BJ (cell line): ENCODE results near the gene SLC22A25. TPM values are rescaled to one million over a fixed set of nuclear protein-coding genes. Genes with fewer than 3 reads are reported as not detected.

Experiments used
- CTCF ChIA-PET: fragments of 350-600 bp; formaldehyde crosslinking; extraction: SDS; loops from one replicate; lab custom pipeline; 2021; ENCODE audit warnings: antibody characterized with exemption, inconsistent platforms; lab: Yijun Ruan, JAX
- POLR2A ChIA-PET: fragments of 300-600 bp; sonication (Branson Sonifier 250); formaldehyde crosslinking; extraction: SDS; loops from one replicate; lab custom pipeline; 2021; ENCODE audit warnings: antibody characterized with exemption; lab: Charles Lee
- DNase-seq: peaks from one replicate; pipeline ENCODE4 v3.0.0-alpha.2; 2011; ENCODE audit warnings: low read depth
- H3K27me3 ChIP-seq: 2 replicates; pipeline ENCODE4 v1.6.0; 2011; ENCODE audit warnings: low read length; ENCODE audit not compliant: control insufficient read depth, insufficient read depth
- H3K36me3 ChIP-seq: 2 replicates; pipeline ENCODE4 v1.5.1; 2011; ENCODE audit warnings: low read length; ENCODE audit not compliant: control insufficient read depth, insufficient read depth
- H3K4me3 ChIP-seq: 2 replicates; pipeline ENCODE4 v1.5.1; 2011; ENCODE audit warnings: low read depth, mild to moderate bottlenecking, control low read depth, low read length
- polyA plus RNA-seq: library from polyadenylated mRNA; depleted of rRNA; stranded (reverse); fragments of >200 nt; gene quantifications from 2 replicates; pipeline ENCODE4 v1.2.3, GENCODE V29; 2011
- TF ChIP-seq, protein P1 (sequence below): IDR thresholded peaks from 2 replicates; pipeline ENCODE4 v1.5.1; 2011; ENCODE audit warnings: low read depth, mild to moderate bottlenecking, control low read depth, inconsistent platforms, low read length, moderate library complexity; ENCODE audit not compliant: insufficient read depth

The SLC22A25 gene
- polyA plus RNA-seq, 1 experiment = not detected

- CTCF ChIA-PET = no interaction called here
- Histone ChIP-seq H3K27me3 (no peaks in the 10 kb centered on the region), H3K36me3 (no peaks in the 10 kb centered on the region), H3K4me3 (no peak overlapping the region)
- POLR2A ChIA-PET = no interaction called here
- TF ChIP-seq, protein P1, sequence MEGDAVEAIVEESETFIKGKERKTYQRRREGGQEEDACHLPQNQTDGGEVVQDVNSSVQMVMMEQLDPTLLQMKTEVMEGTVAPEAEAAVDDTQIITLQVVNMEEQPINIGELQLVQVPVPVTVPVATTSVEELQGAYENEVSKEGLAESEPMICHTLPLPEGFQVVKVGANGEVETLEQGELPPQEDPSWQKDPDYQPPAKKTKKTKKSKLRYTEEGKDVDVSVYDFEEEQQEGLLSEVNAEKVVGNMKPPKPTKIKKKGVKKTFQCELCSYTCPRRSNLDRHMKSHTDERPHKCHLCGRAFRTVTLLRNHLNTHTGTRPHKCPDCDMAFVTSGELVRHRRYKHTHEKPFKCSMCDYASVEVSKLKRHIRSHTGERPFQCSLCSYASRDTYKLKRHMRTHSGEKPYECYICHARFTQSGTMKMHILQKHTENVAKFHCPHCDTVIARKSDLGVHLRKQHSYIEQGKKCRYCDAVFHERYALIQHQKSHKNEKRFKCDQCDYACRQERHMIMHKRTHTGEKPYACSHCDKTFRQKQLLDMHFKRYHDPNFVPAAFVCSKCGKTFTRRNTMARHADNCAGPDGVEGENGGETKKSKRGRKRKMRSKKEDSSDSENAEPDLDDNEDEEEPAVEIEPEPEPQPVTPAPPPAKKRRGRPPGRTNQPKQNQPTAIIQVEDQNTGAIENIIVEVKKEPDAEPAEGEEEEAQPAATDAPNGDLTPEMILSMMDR = no peak
- DNase-seq = no peak
Observed at GRCh38 chr11:63277345-63277943, 34.0 kb upstream of the SLC22A25 start.

- Histone ChIP-seq H3K36me3 (no peaks in the 10 kb centered on the region), H3K4me3 (no peak overlapping the region), H3K27me3 (no peaks in the 10 kb centered on the region)
- CTCF ChIA-PET = no interaction called here
- TF ChIP-seq, protein P1 = no peak
- POLR2A ChIA-PET = no interaction called here
- DNase-seq = no peak
Observed at GRCh38 chr11:63274776-63275175, 31.4 kb upstream of the SLC22A25 start.

GRCh38 chr11:63273685-63274084, 30.3 kb upstream of the SLC22A25 start:
- Histone ChIP-seq H3K4me3 (no peak overlapping the region), H3K27me3 (no peaks in the 10 kb centered on the region), H3K36me3 (no peaks in the 10 kb centered on the region)
- CTCF ChIA-PET = no interaction called here
- POLR2A ChIA-PET = no interaction called here
- no peak for DNase-seq
- TF ChIP-seq, protein P1 = no peak

- no peaks in the 10 kb centered on the region for H3K27me3 ChIP-seq
- DNase-seq = no peak
- CTCF ChIA-PET = no interaction called here
- POLR2A ChIA-PET = no interaction called here
- H3K36me3 ChIP-seq = no peaks in the 10 kb centered on the region
- H3K4me3 ChIP-seq = no peak overlapping the region
- TF ChIP-seq, protein P1 = no peak
Observed at GRCh38 chr11:63262547-63262946, 19.1 kb upstream of the SLC22A25 start.

DNA sequence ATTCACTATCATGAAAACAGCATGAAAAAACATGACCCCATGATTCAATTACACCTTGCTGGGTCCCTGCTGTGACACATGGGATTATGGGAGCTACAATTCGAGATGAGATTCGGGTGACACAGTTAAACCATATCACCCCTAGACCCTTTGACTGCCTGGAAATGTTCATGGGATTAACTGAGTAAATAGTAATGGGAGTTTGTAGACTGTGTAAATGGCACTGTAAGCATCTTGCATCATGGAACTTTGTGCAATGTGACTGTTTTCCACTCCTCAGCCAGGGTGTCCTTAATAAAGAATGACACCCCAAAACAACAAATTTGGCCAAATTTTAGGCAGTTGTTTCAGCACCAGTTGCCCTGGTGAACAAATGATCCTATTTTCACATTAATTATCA, 7.9 kb upstream of the SLC22A25 start:
- H3K27me3 ChIP-seq = no peaks in the 10 kb centered on the region
- ChIA-PET CTCF (no interaction called here), POLR2A (no interaction called here)
- no peak for DNase-seq
- TF ChIP-seq, protein P1 = no peak
- H3K36me3 ChIP-seq = no peaks in the 10 kb centered on the region
- no peak overlapping the region for H3K4me3 ChIP-seq
